AML-193 (cell line): ENCODE data around the gene ZFYVE21.

Experiments used
- DNase-seq, 2 experiments: peaks; one replicate each; lab custom pipeline; 2025; lab: John Stamatoyannopoulos, UW

ZFYVE21 gene

GRCh38 chr14:103692159-103692558, 23.5 kb upstream of the ZFYVE21 start:
- DNase-seq: no peak

- DNase-seq: no peak
These were observed 22.7 kb upstream of the ZFYVE21 start for GRCh38 chr14:103692871-103693270.

GRCh38 chr14:103693515-103693914, 22.1 kb upstream of the ZFYVE21 start:
- DNase-seq: no peak

- no peak for DNase-seq
These were observed 21.0 kb upstream of the ZFYVE21 start for GRCh38 chr14:103694572-103695026.

- DNase-seq: no peak
These were observed 20.1 kb upstream of the ZFYVE21 start for GRCh38 chr14:103695296-103696069.

GRCh38 chr14:103696070-103696402, 19.6 kb upstream of the ZFYVE21 start:
- no peak for DNase-seq

- no peak for DNase-seq
These were observed 19.0 kb upstream of the ZFYVE21 start for GRCh38 chr14:103696466-103697071.

- DNase-seq: no peak
These were observed 18.4 kb upstream of the ZFYVE21 start for GRCh38 chr14:103697206-103697602.

GRCh38 chr14:103697603-103698379, 17.8 kb upstream of the ZFYVE21 start:
- DNase-seq: no peak

- DNase-seq: no peak
These were observed 17.0 kb upstream of the ZFYVE21 start for GRCh38 chr14:103698380-103699260.

GRCh38 chr14:103699261-103699661, 16.3 kb upstream of the ZFYVE21 start:
- DNase-seq: no peak

- no peak for DNase-seq
These were observed 15.5 kb upstream of the ZFYVE21 start for GRCh38 chr14:103699901-103700752.

- no peak for DNase-seq
These were observed 14.7 kb upstream of the ZFYVE21 start for GRCh38 chr14:103700753-103701490.

- DNase-seq: no peak
These were observed 13.5 kb upstream of the ZFYVE21 start for GRCh38 chr14:103702095-103702494.

GRCh38 chr14:103702497-103703432, 12.8 kb upstream of the ZFYVE21 start:
- DNase-seq: no peak

GRCh38 chr14:103703433-103704385, 11.9 kb upstream of the ZFYVE21 start:
- no peak for DNase-seq

- no peak for DNase-seq
These were observed 10.9 kb upstream of the ZFYVE21 start for GRCh38 chr14:103704708-103705107.

GRCh38 chr14:103705118-103705503, 10.5 kb upstream of the ZFYVE21 start:
- DNase-seq: no peak
